Heart right ventricle (tissue), 16 donors: ENCODE data around the gene EVX1. TPM values are rescaled to one million over a fixed set of nuclear protein-coding genes. Genes with fewer than 3 reads are reported as not detected.

Experiments used
- ATAC-seq, 8 donors: fragments of 200-7000 bp; cut with Tn5 transposase; one replicate each; pipeline ENCODE4 v1.9.1; 2020; ENCODE audit warnings: mild to moderate bottlenecking in 8 of 8, moderate library complexity in 8 of 8, moderate number of reproducible peaks in 1 of 8
- DNase-seq, 2 donors: peaks; one replicate each; pipeline ENCODE4 v3.0.0-alpha.2; 2020
- H3K27ac ChIP-seq, 10 donors: fragments of 200-600 bp; sonication (generic) in 2 of 10; one replicate each; pipeline versions ENCODE4 v1.5.0 to v1.8.0; 2020 to 2022; ENCODE audit warnings: mild to moderate bottlenecking in 3 of 10
- H3K27me3 ChIP-seq, 7 donors: fragments of 200-600 bp; one replicate each; pipeline ENCODE4 v1.8.0; 2021 to 2022; ENCODE audit warnings: mild to moderate bottlenecking in 2 of 7
- H3K36me3 ChIP-seq, 9 donors: fragments of 200-600 bp; sonication (generic) in 1 of 9; one replicate each; pipeline versions ENCODE4 v1.5.0 to v1.8.0; 2020 to 2022; ENCODE audit warnings: mild to moderate bottlenecking in 2 of 9
- H3K4me1 ChIP-seq, 9 donors: fragments of 200-600 bp; sonication (generic) in 1 of 9; one replicate each; pipeline versions ENCODE4 v1.5.0 to v1.8.0; 2020 to 2022; ENCODE audit warnings: mild to moderate bottlenecking in 4 of 9
- H3K4me3 ChIP-seq, 10 donors: fragments of 200-600 bp; sonication (generic) in 2 of 10; one replicate each; pipeline versions ENCODE4 v1.5.0 to v1.8.0; 2020 to 2022; ENCODE audit warnings: mild to moderate bottlenecking in 7 of 10, moderate library complexity in 2 of 10
- H3K9me3 ChIP-seq, 11 donors: fragments of 200-600 bp in 10 of 11; sonication (generic) in 2 of 11; one replicate each; pipeline versions ENCODE4 v1.5.0 to v1.8.0; 2013 to 2022; ENCODE audit warnings: mild to moderate bottlenecking in 2 of 11, control low read depth in 1 of 11, moderate library complexity in 1 of 11
- WGBS, 2 donors: extraction: QIAGEN DNeasy Blood & Tissue Kit; methylation state at CpG; one replicate each; pipeline ENCODE4 v1.1.7; 2013; ENCODE audit warnings: inconsistent platforms in 1 of 2; 5-methylcytosine and 5-hydroxymethylcytosine counted together
- intact Hi-C, 10 donors: fragments of 100-400 bp; cut with DNase I; formaldehyde crosslinking; loops; one replicate each; pipeline versions ENCODE4 v1.11.1 to v1.14.2; 2022
- polyA plus RNA-seq, 2 donors: library from polyadenylated mRNA; stranded (reverse); fragments of 200-250 nt; gene quantifications; one replicate each; pipeline ENCODE4 v1.2.3, GENCODE V29; 2013
- total RNA-seq, 10 donors: library from RNA; stranded (reverse); fragmentation: NEBNext Ultra II Directional in 3 of 10; extraction: Animal tissue kit (Norgen Biotek cat#: 25700) in 3 of 10; gene quantifications; one replicate each; pipeline versions ENCODE4 v1.2.1 to v1.2.4, GENCODE V29; 2021 to 2023
- TF ChIP-seq, protein P1 (sequence below), 9 donors: fragments of 200-600 bp; sonication (generic) in 2 of 9; IDR thresholded peaks; one replicate each; pipeline versions ENCODE4 v1.5.0 to v1.8.0; 2021 to 2022; ENCODE audit warnings: antibody characterized with exemption in 9 of 9, mild to moderate bottlenecking in 5 of 9, moderate library complexity in 1 of 9
- donor health status: Arrhythmogenic right ventricular cardiomyopathy.
- donor health status: ischemic (EF 13 %, LVEDD 7.1; RV severe dilation, severe dysfunction).
- donor health status: healthy with polysubstance abuse.
- donor health status: DM: no; HTN: yes; CAD: no.
- donor health status: DM: no; HTN: no; CAD: no.
- donor health status: ischemic (EF 25% LVEDD 6.9; RV normal size, moderate dysfunction).
- donor health status: ischemic (EF 25% LVEDD 5.7; RV mildly dilated, moderate dysfunction).
- donor health status: healthy.
- donor health status: DM: yes; HTN: yes; CAD: no.
- donor health status: Ischemic cardiomyopathy.
- donor health status: ischemic (EF 35%, LVEDD 5.7; RV mildly dilated, moderate dysfunction).
- donor health status: nonischemic (EF 11% LVEDD 7.7; RV severe dilation, severe dysfunction).
- donor health status: DM: yes; HTN: yes; CAD: no.
- donor health status: PGD.
- donor health status: ischemic (EF 29% LVEDD 5.4; RV normal size, mild dysfunction).
- donor health status: nonischemic (EF 23%, LVEDD 6.1; RV moderate dilation, normal function).

EVX1 gene
- total and polyA plus RNA-seq, 12 donors = not detected

DNA sequence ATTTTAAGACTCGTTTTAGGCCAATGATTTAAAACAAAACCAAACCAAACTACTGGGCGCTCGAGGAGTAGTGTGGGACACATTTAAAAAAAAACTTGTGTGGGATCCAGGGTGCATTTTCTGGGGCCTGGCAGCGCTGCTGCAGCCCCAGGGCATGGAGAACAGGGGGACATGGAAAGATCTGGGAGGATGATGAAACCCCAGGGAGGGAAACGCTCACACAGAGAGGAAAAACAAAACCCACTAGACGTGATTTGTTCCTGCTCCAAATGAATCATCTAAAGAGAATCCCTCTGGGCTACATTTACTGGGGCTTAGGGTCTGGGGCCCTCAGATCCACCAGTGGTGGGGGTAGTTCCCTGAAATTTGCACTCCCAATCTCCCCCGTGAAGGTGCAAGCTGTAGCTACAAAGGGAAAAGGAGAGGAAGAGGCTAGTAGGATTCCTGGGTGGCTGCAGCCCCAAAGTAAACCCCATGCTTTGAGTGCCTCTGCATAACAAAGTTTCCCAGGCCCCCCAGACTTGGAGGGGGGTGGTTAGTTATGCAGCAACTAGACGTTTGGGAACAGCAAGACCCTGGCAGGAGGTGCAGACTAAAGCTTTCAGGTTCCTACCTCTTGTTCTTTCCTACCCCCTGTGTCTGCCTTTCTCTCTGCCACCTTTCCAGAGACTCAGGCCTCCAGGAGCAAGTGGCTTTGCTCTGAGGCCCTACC is 28.2 kb upstream of the EVX1 start:
- no peaks in the 10 kb centered on the region for H3K36me3 ChIP-seq
- H3K27ac ChIP-seq = no peak overlapping the region
- peaks cover 4 to 100% (median 98%) of the 10 kb centered on the region in 7 donors for H3K27me3 ChIP-seq
- ATAC-seq (no peak), DNase-seq (no peak)
- TF ChIP-seq, protein P1, sequence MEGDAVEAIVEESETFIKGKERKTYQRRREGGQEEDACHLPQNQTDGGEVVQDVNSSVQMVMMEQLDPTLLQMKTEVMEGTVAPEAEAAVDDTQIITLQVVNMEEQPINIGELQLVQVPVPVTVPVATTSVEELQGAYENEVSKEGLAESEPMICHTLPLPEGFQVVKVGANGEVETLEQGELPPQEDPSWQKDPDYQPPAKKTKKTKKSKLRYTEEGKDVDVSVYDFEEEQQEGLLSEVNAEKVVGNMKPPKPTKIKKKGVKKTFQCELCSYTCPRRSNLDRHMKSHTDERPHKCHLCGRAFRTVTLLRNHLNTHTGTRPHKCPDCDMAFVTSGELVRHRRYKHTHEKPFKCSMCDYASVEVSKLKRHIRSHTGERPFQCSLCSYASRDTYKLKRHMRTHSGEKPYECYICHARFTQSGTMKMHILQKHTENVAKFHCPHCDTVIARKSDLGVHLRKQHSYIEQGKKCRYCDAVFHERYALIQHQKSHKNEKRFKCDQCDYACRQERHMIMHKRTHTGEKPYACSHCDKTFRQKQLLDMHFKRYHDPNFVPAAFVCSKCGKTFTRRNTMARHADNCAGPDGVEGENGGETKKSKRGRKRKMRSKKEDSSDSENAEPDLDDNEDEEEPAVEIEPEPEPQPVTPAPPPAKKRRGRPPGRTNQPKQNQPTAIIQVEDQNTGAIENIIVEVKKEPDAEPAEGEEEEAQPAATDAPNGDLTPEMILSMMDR (IDR thresholded peaks at IDR 0.05) = no peak
- 55 to 59% methylated on average over 8 of the region's 8 CpGs for WGBS, 2 donors
- H3K4me1 ChIP-seq = peaks cover 3 to 23% (median 14%) of the 10 kb centered on the region in 9 donors
- H3K4me3 ChIP-seq = no peak overlapping the region
- H3K9me3 ChIP-seq = no peaks in the 10 kb centered on the region
- intact Hi-C loops = loop anchor here in 5 of 10 donors (5.0 kb wide), 4 partner anchors 358 to 708 kb away; no protein-coding TSS in a partner anchor

DNA sequence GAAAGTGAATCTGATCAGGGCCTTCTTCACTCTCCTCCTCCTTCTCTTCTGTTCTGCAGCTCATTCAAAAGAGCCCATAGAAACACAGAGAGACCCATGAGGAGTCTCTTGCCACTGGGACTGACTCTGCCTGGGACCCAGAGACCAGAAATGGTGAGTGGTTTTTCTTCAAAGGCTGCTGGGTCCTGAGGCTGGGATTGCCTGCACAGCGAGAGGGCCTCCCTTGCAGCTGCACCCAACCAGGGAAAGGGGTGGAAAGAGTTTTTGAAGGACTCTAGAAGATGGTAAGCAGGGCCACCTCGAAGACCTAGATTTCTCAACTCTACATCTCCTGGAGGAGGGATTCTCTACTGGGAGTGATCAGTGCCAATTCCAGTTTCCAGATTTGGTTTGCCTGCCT is 27.2 kb upstream of the EVX1 start:
- ATAC-seq (no peak), DNase-seq (no peak)
- TF ChIP-seq, protein P1 (IDR thresholded peaks at IDR 0.05) = no peak
- intact Hi-C loops = no loop called here
- no peaks in the 10 kb centered on the region for H3K36me3 ChIP-seq
- WGBS, 2 donors = 84% methylated on average over 2 of the region's 2 CpGs
- no peak overlapping the region for H3K27ac ChIP-seq
- peaks cover 6 to 100% (median 98%) of the 10 kb centered on the region in 7 donors for H3K27me3 ChIP-seq
- H3K4me1 ChIP-seq = peaks cover 3 to 21% (median 15%) of the 10 kb centered on the region in 9 donors
- H3K9me3 ChIP-seq = no peaks in the 10 kb centered on the region
- no peak overlapping the region for H3K4me3 ChIP-seq

DNA sequence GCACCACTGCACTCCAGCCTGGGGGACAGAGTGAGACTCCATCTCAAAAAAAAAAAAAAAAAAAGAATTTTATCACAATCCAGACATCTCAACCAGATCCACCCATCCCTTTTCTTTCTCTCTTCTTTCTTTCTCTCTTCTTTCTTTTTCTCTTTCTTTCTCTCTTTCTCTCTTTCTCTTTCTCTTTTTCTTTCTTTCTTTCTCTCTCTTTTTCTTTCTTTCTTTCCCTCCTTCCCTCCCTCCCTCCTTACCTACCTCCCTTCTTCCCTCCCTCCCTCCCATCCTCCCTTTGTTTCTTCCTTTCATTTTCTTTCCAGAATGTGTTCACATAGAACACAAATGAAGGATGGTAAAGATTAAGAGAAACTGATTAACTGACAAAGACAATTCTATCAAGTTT is 24.7 kb upstream of the EVX1 start:
- Histone ChIP-seq H3K27me3 (peaks cover 12 to 100% (median 97%) of the 10 kb centered on the region in 7 donors), H3K4me3 (no peak overlapping the region), H3K27ac (no peak overlapping the region), H3K9me3 (no peaks in the 10 kb centered on the region), H3K4me1 (peaks cover 0 to 11% (median 5%) of the 10 kb centered on the region in 9 donors), H3K36me3 (no peaks in the 10 kb centered on the region)
- ATAC-seq = no peak
- DNase-seq = no peak
- intact Hi-C loops = no loop called here
- TF ChIP-seq, protein P1 (IDR thresholded peaks at IDR 0.05) = no peak

DNA sequence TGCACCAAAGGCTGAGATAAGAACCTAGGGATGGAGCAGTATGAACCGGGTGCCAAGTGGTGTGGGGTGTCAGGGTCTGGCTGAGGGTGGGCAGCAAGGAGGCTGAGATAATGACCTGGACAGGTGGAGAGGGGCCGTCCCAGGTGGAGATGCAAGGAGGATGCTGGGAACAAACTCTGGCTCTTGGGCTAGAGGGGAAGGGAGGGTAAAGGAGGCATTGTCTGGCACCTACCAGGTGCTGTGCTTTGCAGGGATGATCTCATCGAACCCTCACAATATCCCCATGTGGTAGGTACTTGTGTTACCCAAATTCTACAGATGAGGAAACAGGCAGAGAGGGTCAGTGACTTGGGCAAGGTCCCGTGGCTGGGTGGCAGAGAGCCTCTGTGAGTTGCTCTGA is 22.8 kb upstream of the EVX1 start:
- Histone ChIP-seq H3K27me3 (peaks cover 14 to 100% (median 97%) of the 10 kb centered on the region in 7 donors), H3K4me3 (no peak overlapping the region), H3K4me1 (peaks cover 0 to 5% (median 0%) of the 10 kb centered on the region in 9 donors), H3K9me3 (no peaks in the 10 kb centered on the region), H3K36me3 (no peaks in the 10 kb centered on the region), H3K27ac (no peak overlapping the region)
- intact Hi-C loops = loop anchor here in 1 of 10 donors (10.0 kb wide), 1 partner anchor 355 kb away; no protein-coding TSS in a partner anchor
- DNase-seq (no peak), ATAC-seq (no peak)
- TF ChIP-seq, protein P1 (IDR thresholded peaks at IDR 0.05) = no peak
- 58 to 68% methylated on average over 4 of the region's 4 CpGs for WGBS, 2 donors
